ENCODE data around the gene SAA1. TPM values are rescaled to one million over a fixed set of nuclear protein-coding genes. Genes with fewer than 3 reads are reported as not detected.
A peak's percentile ranks its signal among the peaks of the same experiment; 100 is the strongest.

The SAA1 gene
- total RNA-seq, 4 donors from 2014 or later: 2.9 to 25.7 TPM; not detected in 2

- Histone ChIP-seq H3K27ac (peak overlapping the region; percentile 51 to 79 (median 74)), H3K27me3 (no peaks in the 10 kb centered on the region), H3K4me1 (peaks cover 24 to 48% of the 10 kb centered on the region in 2 donors), H3K36me3 (no peaks in the 10 kb centered on the region), H3K4me3 (replicated peaks in 1 of 3) (no peak overlapping the region), H3K9me3 (no peaks in the 10 kb centered on the region)
- intact Hi-C loops (cut with DNase I): no loop called here
- WGBS, 2 donors: 86 to 95% methylated on average over 10 of the region's 10 CpGs
- no peak for DNase-seq
- TF ChIP-seq POLR2A (IDR thresholded peaks at IDR 0.05): no peak
- TF ChIP-seq, protein P1, sequence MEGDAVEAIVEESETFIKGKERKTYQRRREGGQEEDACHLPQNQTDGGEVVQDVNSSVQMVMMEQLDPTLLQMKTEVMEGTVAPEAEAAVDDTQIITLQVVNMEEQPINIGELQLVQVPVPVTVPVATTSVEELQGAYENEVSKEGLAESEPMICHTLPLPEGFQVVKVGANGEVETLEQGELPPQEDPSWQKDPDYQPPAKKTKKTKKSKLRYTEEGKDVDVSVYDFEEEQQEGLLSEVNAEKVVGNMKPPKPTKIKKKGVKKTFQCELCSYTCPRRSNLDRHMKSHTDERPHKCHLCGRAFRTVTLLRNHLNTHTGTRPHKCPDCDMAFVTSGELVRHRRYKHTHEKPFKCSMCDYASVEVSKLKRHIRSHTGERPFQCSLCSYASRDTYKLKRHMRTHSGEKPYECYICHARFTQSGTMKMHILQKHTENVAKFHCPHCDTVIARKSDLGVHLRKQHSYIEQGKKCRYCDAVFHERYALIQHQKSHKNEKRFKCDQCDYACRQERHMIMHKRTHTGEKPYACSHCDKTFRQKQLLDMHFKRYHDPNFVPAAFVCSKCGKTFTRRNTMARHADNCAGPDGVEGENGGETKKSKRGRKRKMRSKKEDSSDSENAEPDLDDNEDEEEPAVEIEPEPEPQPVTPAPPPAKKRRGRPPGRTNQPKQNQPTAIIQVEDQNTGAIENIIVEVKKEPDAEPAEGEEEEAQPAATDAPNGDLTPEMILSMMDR (IDR thresholded peaks at IDR 0.05): no peak
Observed at GRCh38 chr11:18313965-18314763, 48.1 kb downstream of the SAA1 start.

DNA sequence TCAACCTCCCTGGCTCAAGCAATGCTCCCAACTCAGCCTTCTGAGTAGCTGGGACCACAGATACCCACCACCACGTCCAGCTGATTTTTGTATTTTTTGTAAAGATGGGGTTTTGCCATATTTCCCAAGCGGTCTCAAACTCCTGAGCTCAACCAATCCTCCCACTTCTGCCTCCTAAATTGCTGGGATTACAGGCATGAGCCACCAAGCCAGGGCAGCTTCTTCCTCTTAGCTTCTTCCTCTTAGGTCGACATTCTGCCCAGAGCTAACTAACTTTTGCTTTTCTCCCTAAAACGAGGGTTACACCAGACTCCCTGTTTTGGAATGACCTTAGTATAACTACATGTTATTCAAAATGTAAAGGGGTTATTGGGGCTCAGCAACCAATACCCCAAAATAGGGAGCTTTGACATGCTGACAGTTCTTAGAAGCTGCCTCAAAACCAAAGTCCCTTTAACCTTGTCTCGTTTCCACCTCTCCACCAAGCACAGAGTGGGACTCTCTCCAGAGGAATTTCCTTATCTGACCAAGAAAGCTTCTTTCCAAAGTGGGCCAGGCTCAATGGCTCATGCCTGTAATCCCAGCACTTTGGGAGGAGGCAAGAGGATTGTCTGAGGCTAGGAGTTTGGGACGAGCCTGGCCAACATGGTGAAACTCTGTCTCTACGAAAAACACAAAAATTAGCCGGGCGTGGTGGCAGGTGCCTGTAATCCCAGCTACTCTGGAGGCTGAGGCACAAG lies 48.9 kb downstream of the SAA1 start:
- Histone ChIP-seq H3K27me3 (no peaks in the 10 kb centered on the region), H3K4me1 (peaks cover 24 to 43% of the 10 kb centered on the region in 2 donors), H3K36me3 (no peaks in the 10 kb centered on the region), H3K9me3 (no peaks in the 10 kb centered on the region), H3K4me3 (replicated peaks in 1 of 3) (no peak overlapping the region), H3K27ac (peak overlapping the region in 1 of 3 donors; percentile 51)
- 91% methylated on average over 9 of the region's 9 CpGs for WGBS, 2 donors
- DNase-seq: no peak
- TF ChIP-seq, protein P1 (IDR thresholded peaks at IDR 0.05): no peak
- no peak for TF ChIP-seq POLR2A (IDR thresholded peaks at IDR 0.05)
- intact Hi-C loops (cut with DNase I): no loop called here

DNA sequence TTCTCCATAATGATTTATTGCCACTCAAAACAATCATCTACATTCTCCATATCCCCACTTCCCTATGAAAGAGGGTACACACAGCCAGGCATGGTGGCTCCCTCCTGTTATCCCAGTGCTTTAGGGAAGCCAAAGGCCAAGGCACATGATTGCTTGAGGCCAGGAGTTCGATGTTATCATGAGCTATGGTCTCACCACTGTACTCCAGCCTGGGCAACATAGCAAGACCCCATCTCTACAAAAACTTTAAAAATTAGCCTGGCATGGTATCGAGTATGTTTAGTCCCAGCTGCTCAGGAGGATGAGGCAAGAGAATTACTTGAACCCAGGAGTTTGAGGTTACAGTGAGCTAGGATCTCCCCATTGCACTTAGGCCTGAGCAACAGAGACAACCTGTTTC lies 49.8 kb downstream of the SAA1 start:
- Histone ChIP-seq H3K4me1 (peaks cover 27 to 38% of the 10 kb centered on the region in 2 donors), H3K9me3 (no peaks in the 10 kb centered on the region), H3K27ac (no peak overlapping the region), H3K4me3 (replicated peaks in 1 of 3) (no peak overlapping the region), H3K27me3 (no peaks in the 10 kb centered on the region), H3K36me3 (no peaks in the 10 kb centered on the region)
- no peak for DNase-seq
- intact Hi-C loops (cut with DNase I): no loop called here
- no peak for TF ChIP-seq POLR2A (IDR thresholded peaks at IDR 0.05)
- TF ChIP-seq, protein P1 (IDR thresholded peaks at IDR 0.05): no peak
- WGBS, 2 donors: 96% methylated on average over 2 of the region's 2 CpGs

GRCh38 chr11:18317551-18317950 lies 51.5 kb downstream of the SAA1 start:
- no peak overlapping the region for H3K27ac ChIP-seq
- no peak for DNase-seq
- no peaks in the 10 kb centered on the region for H3K27me3 ChIP-seq
- H3K36me3 ChIP-seq: no peaks in the 10 kb centered on the region
- WGBS, 2 donors: 93 to 94% methylated on average over 4 of the region's 4 CpGs
- intact Hi-C loops (cut with DNase I): no loop called here
- H3K9me3 ChIP-seq: no peaks in the 10 kb centered on the region
- H3K4me1 ChIP-seq: peaks cover 25 to 30% of the 10 kb centered on the region in 2 donors
- no peak overlapping the region for H3K4me3 ChIP-seq (replicated peaks in 1 of 3)
- no peak for TF ChIP-seq POLR2A (IDR thresholded peaks at IDR 0.05)
- TF ChIP-seq, protein P1 (IDR thresholded peaks at IDR 0.05): no peak

Small RNA genes within 50 kb of the gene (small RNA-seq; reads per million reads assigned to genes)
- gene RNA5SP333 (not detected), gene RNA5SP334 (not detected)

Other genes starting within 250 kb of the SAA1 start
- 1 to 10 TPM in 1 of 4 donors, under 1 TPM in 3; 0.13 to 2.1 (median 0.45) TPM for gene TPH1, start 220.0 kb upstream of the SAA1 start, total RNA-seq
- 10 to 100 TPM in 3 of 4 donors, 1 to 10 TPM in 1; 8.1 to 14.3 (median 12.4) TPM for gene SAAL1, start 160.2 kb upstream of the SAA1 start, total RNA-seq
- not detected for gene MRGPRX3, start 133.7 kb upstream of the SAA1 start, total RNA-seq
- not detected for gene MRGPRX4, start 93.4 kb upstream of the SAA1 start, total RNA-seq
- not detected for gene SAA4, start 29.5 kb upstream of the SAA1 start, total RNA-seq
- gene SAA2, start 17.6 kb upstream of the SAA1 start, total RNA-seq: 1 to 10 TPM in 1 of 4 donors, not detected in 3; 6.6 TPM
- gene HPS5, start 55.9 kb downstream of the SAA1 start, total RNA-seq: 10 to 100 TPM; 21.0 to 26.7 (median 24.2) TPM
- 10 to 100 TPM; 61.9 to 81.4 (median 72.4) TPM for gene GTF2H1, start 56.3 kb downstream of the SAA1 start, total RNA-seq
- 100 to 1,000 TPM; 268 to 456 (median 345) TPM for gene LDHA, start 128.3 kb downstream of the SAA1 start, total RNA-seq
- under 1 TPM in 1 of 4 donors, not detected in 3; 0.40 TPM for gene LDHC, start 146.1 kb downstream of the SAA1 start, total RNA-seq
- not detected for gene LDHAL6A, start 189.6 kb downstream of the SAA1 start, total RNA-seq